ENCODE measurements around the gene SRGAP3.

The SRGAP3 gene

DNA sequence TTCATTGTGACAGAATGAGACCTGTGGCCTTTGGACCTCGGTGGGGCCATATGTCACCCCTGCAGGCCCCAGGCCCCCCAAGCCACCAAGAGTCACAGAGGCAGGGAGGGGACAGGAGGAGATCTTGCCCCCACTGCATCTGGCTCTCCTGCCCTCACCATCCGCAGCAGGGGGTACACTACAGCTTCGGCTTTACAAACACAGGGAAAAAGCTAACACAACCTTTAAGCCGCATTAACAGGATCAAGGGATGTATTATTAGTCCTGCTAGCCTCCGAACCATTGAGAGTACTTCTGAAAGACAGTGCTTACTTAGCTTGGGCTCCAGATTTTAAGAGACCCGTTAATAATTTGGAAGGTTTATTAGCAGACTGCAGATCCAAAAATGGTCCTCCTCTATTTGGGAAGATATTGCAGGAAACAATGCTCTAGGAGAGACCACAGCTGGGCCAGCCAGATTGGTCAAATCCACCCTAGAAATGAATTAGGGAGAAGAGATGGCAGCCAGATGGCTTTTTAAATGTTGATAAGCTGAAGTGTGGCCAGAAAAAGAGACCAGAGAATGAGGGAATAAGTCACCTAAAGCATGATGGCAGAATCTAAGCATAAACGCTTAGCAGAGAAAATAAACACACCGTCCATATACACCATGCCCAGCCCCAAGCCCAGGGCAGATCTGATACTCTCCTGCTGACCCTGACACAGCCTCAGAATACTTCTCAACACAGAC, 31.5 kb downstream of the SRGAP3 start:
- Histone ChIP-seq H3K36me3 (ENCODE audit: insufficient read depth, low read length) (no peaks in the 10 kb centered on the region), H3K9me3 (ENCODE audit: low read length) (no peaks in the 10 kb centered on the region), H2AFZ (ENCODE audit: low read length) (no peak overlapping the region), H3F3A (ENCODE audit: insufficient read depth, low read length) (no peaks in the 10 kb centered on the region), H4K20me1 (ENCODE audit: insufficient read depth, low read length) (no peaks in the 10 kb centered on the region), H3K9me2 (ENCODE audit: low read depth, low read length) (no peaks in the 10 kb centered on the region), H3K9ac (ENCODE audit: low read length) (no peak overlapping the region), H3K4me3 (ENCODE audit: low read depth, low read length, poor library complexity, severe bottlenecking) (no peak overlapping the region), H3K27me3 (ENCODE audit: insufficient read depth, low read length) (no peaks in the 10 kb centered on the region; the same call in 1 of the 2 replicates), H3K4me1 (ENCODE audit: insufficient read depth, low read length, severe bottlenecking) (no peaks in the 10 kb centered on the region), H3K27ac (ENCODE audit: low read depth, low read length, poor library complexity, severe bottlenecking) (no peak overlapping the region), H3K79me2 (ENCODE audit: insufficient read depth, low read length) (no peaks in the 10 kb centered on the region), H3K4me2 (ENCODE audit: low read length) (no peak overlapping the region)
- no peak for TF ChIP-seq EZH2 (IDR thresholded peaks at IDR 0.05; ENCODE audit: borderline replicate concordance, low read length)

DNA sequence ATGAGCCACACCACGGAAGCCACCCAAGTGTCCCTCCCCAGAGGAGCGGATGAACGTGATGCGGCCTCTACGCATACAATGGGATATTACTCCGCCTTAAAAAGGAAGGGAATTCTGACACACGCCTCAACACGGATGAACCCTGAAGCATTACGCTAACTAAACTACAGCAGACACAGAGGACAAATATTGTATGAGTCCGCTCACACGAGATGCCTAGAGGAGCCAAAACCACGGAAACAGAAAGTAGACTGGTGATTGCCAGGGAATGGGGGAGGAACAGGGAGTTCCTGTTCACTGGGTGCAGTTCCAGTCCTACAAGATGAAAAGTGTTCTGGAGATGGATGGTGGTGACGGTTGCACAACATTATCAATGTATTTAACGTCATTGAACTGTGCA, 32.7 kb downstream of the SRGAP3 start:
- Histone ChIP-seq H3K79me2 (ENCODE audit: insufficient read depth, low read length) (no peaks in the 10 kb centered on the region), H3K9me2 (ENCODE audit: low read depth, low read length) (no peaks in the 10 kb centered on the region), H3K4me2 (ENCODE audit: low read length) (no peak overlapping the region), H4K20me1 (ENCODE audit: insufficient read depth, low read length) (no peaks in the 10 kb centered on the region), H3K4me3 (ENCODE audit: low read depth, low read length, poor library complexity, severe bottlenecking) (no peak overlapping the region), H2AFZ (ENCODE audit: low read length) (no peak overlapping the region), H3K27ac (ENCODE audit: low read depth, low read length, poor library complexity, severe bottlenecking) (no peak overlapping the region), H3K36me3 (ENCODE audit: insufficient read depth, low read length) (no peaks in the 10 kb centered on the region), H3K9ac (ENCODE audit: low read length) (no peak overlapping the region), H3K4me1 (ENCODE audit: insufficient read depth, low read length, severe bottlenecking) (no peaks in the 10 kb centered on the region), H3K27me3 (ENCODE audit: insufficient read depth, low read length) (no peaks in the 10 kb centered on the region; the same call in 1 of the 2 replicates), H3F3A (ENCODE audit: insufficient read depth, low read length) (no peaks in the 10 kb centered on the region), H3K9me3 (ENCODE audit: low read length) (no peaks in the 10 kb centered on the region)
- TF ChIP-seq EZH2 (IDR thresholded peaks at IDR 0.05; ENCODE audit: borderline replicate concordance, low read length), result no peak
- TF ChIP-seq, protein P1, sequence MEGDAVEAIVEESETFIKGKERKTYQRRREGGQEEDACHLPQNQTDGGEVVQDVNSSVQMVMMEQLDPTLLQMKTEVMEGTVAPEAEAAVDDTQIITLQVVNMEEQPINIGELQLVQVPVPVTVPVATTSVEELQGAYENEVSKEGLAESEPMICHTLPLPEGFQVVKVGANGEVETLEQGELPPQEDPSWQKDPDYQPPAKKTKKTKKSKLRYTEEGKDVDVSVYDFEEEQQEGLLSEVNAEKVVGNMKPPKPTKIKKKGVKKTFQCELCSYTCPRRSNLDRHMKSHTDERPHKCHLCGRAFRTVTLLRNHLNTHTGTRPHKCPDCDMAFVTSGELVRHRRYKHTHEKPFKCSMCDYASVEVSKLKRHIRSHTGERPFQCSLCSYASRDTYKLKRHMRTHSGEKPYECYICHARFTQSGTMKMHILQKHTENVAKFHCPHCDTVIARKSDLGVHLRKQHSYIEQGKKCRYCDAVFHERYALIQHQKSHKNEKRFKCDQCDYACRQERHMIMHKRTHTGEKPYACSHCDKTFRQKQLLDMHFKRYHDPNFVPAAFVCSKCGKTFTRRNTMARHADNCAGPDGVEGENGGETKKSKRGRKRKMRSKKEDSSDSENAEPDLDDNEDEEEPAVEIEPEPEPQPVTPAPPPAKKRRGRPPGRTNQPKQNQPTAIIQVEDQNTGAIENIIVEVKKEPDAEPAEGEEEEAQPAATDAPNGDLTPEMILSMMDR (IDR thresholded peaks at IDR 0.05; ENCODE audit: low read length), result no peak

DNA sequence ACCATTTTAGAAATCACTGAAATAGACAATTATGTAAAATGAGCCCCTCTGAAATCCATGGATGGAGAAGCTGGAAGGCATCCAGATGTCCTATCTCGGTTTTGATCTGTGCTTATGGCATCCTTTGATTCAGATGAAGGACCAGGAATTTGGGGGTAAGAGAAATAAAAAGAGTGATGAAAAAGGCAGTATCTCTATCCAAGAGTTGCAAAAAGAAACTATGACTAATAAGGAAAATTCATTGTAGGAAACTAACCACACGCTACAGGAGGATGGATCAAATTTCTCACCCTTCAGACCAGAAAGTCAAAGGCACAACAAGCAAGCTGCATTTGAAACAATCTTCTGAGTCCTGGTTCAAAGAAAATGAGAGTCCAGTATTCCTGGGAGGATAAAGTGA, 34.8 kb downstream of the SRGAP3 start:
- Histone ChIP-seq H3K9me3 (ENCODE audit: low read length) (no peaks in the 10 kb centered on the region), H4K20me1 (ENCODE audit: insufficient read depth, low read length) (no peaks in the 10 kb centered on the region), H3K4me1 (ENCODE audit: insufficient read depth, low read length, severe bottlenecking) (no peaks in the 10 kb centered on the region), H2AFZ (ENCODE audit: low read length) (no peak overlapping the region), H3K9me2 (ENCODE audit: low read depth, low read length) (no peaks in the 10 kb centered on the region), H3K9ac (ENCODE audit: low read length) (no peak overlapping the region), H3K4me2 (ENCODE audit: low read length) (no peak overlapping the region), H3K27me3 (ENCODE audit: insufficient read depth, low read length) (no peaks in the 10 kb centered on the region; the same call in 1 of the 2 replicates), H3K79me2 (ENCODE audit: insufficient read depth, low read length) (no peaks in the 10 kb centered on the region), H3K4me3 (ENCODE audit: low read depth, low read length, poor library complexity, severe bottlenecking) (no peak overlapping the region), H3K36me3 (ENCODE audit: insufficient read depth, low read length) (no peaks in the 10 kb centered on the region), H3K27ac (ENCODE audit: low read depth, low read length, poor library complexity, severe bottlenecking) (no peak overlapping the region), H3F3A (ENCODE audit: insufficient read depth, low read length) (no peaks in the 10 kb centered on the region)
- TF ChIP-seq, protein P1 (IDR thresholded peaks at IDR 0.05; ENCODE audit: low read length), result no peak
- TF ChIP-seq EZH2 (IDR thresholded peaks at IDR 0.05; ENCODE audit: borderline replicate concordance, low read length), result no peak

DNA sequence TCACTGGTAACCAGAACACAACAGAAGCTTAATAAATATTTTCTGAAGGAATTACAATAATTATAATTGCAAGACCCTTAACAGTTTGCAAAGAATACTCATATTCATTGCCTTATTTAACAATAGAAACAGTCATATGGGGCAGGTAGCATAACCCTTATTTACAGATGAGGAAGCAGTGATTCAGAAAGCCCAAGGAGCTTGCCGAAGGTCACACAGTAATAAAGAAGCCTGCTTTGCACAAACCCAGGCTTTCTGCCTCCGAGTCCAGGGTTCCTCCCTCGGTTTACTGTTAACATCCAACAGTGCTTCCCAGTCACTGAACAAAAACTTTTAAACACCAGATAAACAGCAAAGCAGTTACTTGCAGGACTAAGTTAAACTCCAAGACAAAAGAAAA, 35.3 kb downstream of the SRGAP3 start:
- no peak overlapping the region for H2AFZ ChIP-seq (ENCODE audit: low read length)
- H3K4me1 ChIP-seq (ENCODE audit: insufficient read depth, low read length, severe bottlenecking), result no peaks in the 10 kb centered on the region

More for the DNA sequence above, 35.3 kb downstream of the SRGAP3 start:
- H3K9me2 ChIP-seq (ENCODE audit: low read depth, low read length), result no peaks in the 10 kb centered on the region
- no peaks in the 10 kb centered on the region for H3K9me3 ChIP-seq (ENCODE audit: low read length)
- TF ChIP-seq EZH2 (IDR thresholded peaks at IDR 0.05; ENCODE audit: borderline replicate concordance, low read length), result no peak
- TF ChIP-seq, protein P1 (IDR thresholded peaks at IDR 0.05; ENCODE audit: low read length), result no peak
- no peak overlapping the region for H3K9ac ChIP-seq (ENCODE audit: low read length)
- no peaks in the 10 kb centered on the region for H3K36me3 ChIP-seq (ENCODE audit: insufficient read depth, low read length)
- H3K4me3 ChIP-seq (ENCODE audit: low read depth, low read length, poor library complexity, severe bottlenecking), result no peak overlapping the region
- no peaks in the 10 kb centered on the region; the same call in 1 of the 2 replicates for H3K27me3 ChIP-seq (ENCODE audit: insufficient read depth, low read length)
- H4K20me1 ChIP-seq (ENCODE audit: insufficient read depth, low read length), result no peaks in the 10 kb centered on the region
- H3K27ac ChIP-seq (ENCODE audit: low read depth, low read length, poor library complexity, severe bottlenecking), result no peak overlapping the region
- no peak overlapping the region for H3K4me2 ChIP-seq (ENCODE audit: low read length)
- H3F3A ChIP-seq (ENCODE audit: insufficient read depth, low read length), result no peaks in the 10 kb centered on the region
- no peaks in the 10 kb centered on the region for H3K79me2 ChIP-seq (ENCODE audit: insufficient read depth, low read length)
